Mesenchymal stem cell (in vitro differentiated cells and primary cell): ENCODE results near the gene DCUN1D2.
A peak's percentile ranks its signal among the peaks of the same experiment; 100 is the strongest.
"Not testable (repeated sequence)": the region's sequence is repeated elsewhere in the genome, so short reads cannot be mapped to it uniquely, and the experiment has no call there.

Experiments used
- DNase-seq: peaks from one replicate; pipeline ENCODE4 v3.0.0-alpha.2; 2013
- H2AFZ ChIP-seq: one replicate; pipeline ENCODE4 v1.6.1; 2013; ENCODE audit warnings: low read depth, mild to moderate bottlenecking, control low read depth, inconsistent platforms, low read length, moderate library complexity
- H2AK5ac ChIP-seq: 2 replicates; pipeline ENCODE4 v1.6.1; 2013; ENCODE audit warnings: low read length, moderate library complexity, mild to moderate bottlenecking, inconsistent platforms; ENCODE audit not compliant: severe bottlenecking
- H2BK120ac ChIP-seq: one replicate; pipeline ENCODE4 v1.6.1; 2013; ENCODE audit warnings: low read depth, mild to moderate bottlenecking, inconsistent platforms, low read length, moderate library complexity
- H2BK12ac ChIP-seq, 2 experiments: one replicate each; pipeline ENCODE4 v1.6.1; 2013; ENCODE audit warnings: inconsistent platforms in 2 of 2, low read length in 2 of 2, mild to moderate bottlenecking in 2 of 2, moderate library complexity in 2 of 2, control low read depth in 1 of 2
- H2BK15ac ChIP-seq: one replicate; pipeline ENCODE4 v1.6.1; 2013; ENCODE audit warnings: mild to moderate bottlenecking, low read depth, inconsistent platforms; ENCODE audit not compliant: poor library complexity, severe bottlenecking
- H2BK5ac ChIP-seq: 2 replicates; pipeline ENCODE4 v1.6.1; 2013; ENCODE audit warnings: low read depth, mild to moderate bottlenecking, low read length, control low read depth, inconsistent platforms; ENCODE audit not compliant: poor library complexity, severe bottlenecking
- H3K14ac ChIP-seq, 2 experiments: one replicate each; pipeline ENCODE4 v1.6.1; 2013; ENCODE audit warnings: inconsistent platforms in 2 of 2, low read length in 2 of 2, control low read depth in 1 of 2, mild to moderate bottlenecking in 1 of 2, moderate library complexity in 1 of 2
- H3K18ac ChIP-seq, 2 experiments: one replicate each; pipeline ENCODE4 v1.6.1; 2013; ENCODE audit warnings: inconsistent platforms in 2 of 2, low read length in 2 of 2, control low read depth in 1 of 2, low read depth in 1 of 2, mild to moderate bottlenecking in 1 of 2
- H3K23ac ChIP-seq, 2 experiments: one replicate each; pipeline ENCODE4 v1.6.1; 2013; ENCODE audit warnings: inconsistent platforms in 2 of 2, low read length in 2 of 2, mild to moderate bottlenecking in 2 of 2, moderate library complexity in 2 of 2, control low read depth in 1 of 2
- H3K27ac ChIP-seq: 2 replicates; pipeline ENCODE4 v1.5.1; 2013; ENCODE audit warnings: mild to moderate bottlenecking, moderate library complexity, low read length, control low read depth, inconsistent platforms; ENCODE audit not compliant: poor library complexity, severe bottlenecking
- H3K27me3 ChIP-seq, 2 experiments: 2 replicates each; pipeline versions ENCODE4 v1.6.1 to v1.7.0; 2013; ENCODE audit warnings: low read length in 2 of 2, mild to moderate bottlenecking in 2 of 2, moderate library complexity in 2 of 2, control low read depth in 1 of 2, inconsistent platforms in 1 of 2; ENCODE audit not compliant: control insufficient read depth in 1 of 2, insufficient read depth in 1 of 2
- H3K36me3 ChIP-seq, 2 experiments: 2 replicates each; pipeline versions ENCODE4 v1.6.1 to v1.7.0; 2013; ENCODE audit warnings: low read length in 2 of 2, control low read depth in 1 of 2, inconsistent platforms in 1 of 2, low read depth in 1 of 2, mild to moderate bottlenecking in 1 of 2; ENCODE audit not compliant: insufficient read depth in 2 of 2, control insufficient read depth in 1 of 2
- H3K4ac ChIP-seq, 2 experiments: one replicate each; pipeline ENCODE4 v1.6.1; 2013; ENCODE audit warnings: inconsistent platforms in 2 of 2, low read length in 2 of 2, mild to moderate bottlenecking in 2 of 2, moderate library complexity in 2 of 2, control low read depth in 1 of 2, low read depth in 1 of 2
- H3K4me1 ChIP-seq: 2 replicates; pipeline ENCODE4 v1.6.1; 2013; ENCODE audit warnings: low read depth, low read length, control low read depth; ENCODE audit not compliant: control insufficient read depth, insufficient read depth
- H3K4me2 ChIP-seq: 2 replicates; pipeline ENCODE4 v1.6.1; 2013; ENCODE audit warnings: low read length, mild to moderate bottlenecking, inconsistent platforms; ENCODE audit not compliant: poor library complexity, severe bottlenecking
- H3K4me3 ChIP-seq, 2 experiments: 2 replicates each; pipeline versions ENCODE4 v1.5.1 to v1.7.0; 2013; ENCODE audit warnings: low read length in 2 of 2, mild to moderate bottlenecking in 2 of 2, control low read depth in 1 of 2, low read depth in 1 of 2; ENCODE audit not compliant: insufficient read depth in 1 of 2
- H3K79me1 ChIP-seq: replicated peaks from 2 replicates; pipeline ENCODE4 v1.6.1; 2013; ENCODE audit warnings: mild to moderate bottlenecking, control low read depth, low read length, inconsistent platforms; ENCODE audit not compliant: poor library complexity, severe bottlenecking
- H3K9ac ChIP-seq: 2 replicates; pipeline ENCODE4 v1.7.0; 2013; ENCODE audit warnings: mild to moderate bottlenecking, low read length, moderate library complexity
- H3K9me3 ChIP-seq: 2 replicates; pipeline ENCODE4 v1.7.0; 2013; ENCODE audit warnings: mild to moderate bottlenecking, low read length; ENCODE audit not compliant: control insufficient read depth
- H4K8ac ChIP-seq: one replicate; pipeline ENCODE4 v1.6.1; 2013; ENCODE audit warnings: inconsistent platforms, mild to moderate bottlenecking, low read length, moderate library complexity
- H4K91ac ChIP-seq: one replicate; pipeline ENCODE4 v1.6.1; 2013; ENCODE audit warnings: mild to moderate bottlenecking, low read length, inconsistent platforms
- WGBS: methylation state at CpG from one replicate; pipeline ENCODE4 v1.1.7; 2013; ENCODE audit warnings: mixed read lengths; 5-methylcytosine and 5-hydroxymethylcytosine counted together

Gene DCUN1D2

DNA sequence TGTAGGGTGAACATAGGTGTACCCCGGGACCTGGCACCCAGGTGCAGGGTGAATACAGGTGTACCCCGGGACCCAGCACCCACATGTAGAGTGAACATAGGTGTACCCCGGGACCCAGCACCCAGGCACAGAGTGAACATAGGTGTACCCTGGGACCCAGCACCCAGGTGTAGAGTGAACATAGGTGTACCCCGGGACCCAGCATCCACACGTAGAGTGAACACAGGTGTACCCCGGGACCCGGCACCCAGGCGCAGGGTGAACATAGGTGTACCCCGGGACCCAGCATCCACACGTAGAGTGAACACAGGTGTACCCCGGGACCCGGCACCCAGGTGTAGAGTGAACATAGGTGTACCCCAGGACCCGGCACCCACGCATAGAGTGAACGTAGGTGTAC lies 54.6 kb downstream of the DCUN1D2 start:
- H2BK15ac ChIP-seq, H2BK5ac ChIP-seq, H3K36me3 ChIP-seq, H3K79me1 ChIP-seq, H3K4me1 ChIP-seq, H3K27me3 ChIP-seq, DNase-seq, H3K4me2 ChIP-seq, H3K14ac ChIP-seq, H3K18ac ChIP-seq, H3K9me3 ChIP-seq, H2BK12ac ChIP-seq, H4K91ac ChIP-seq, H3K9ac ChIP-seq, H2AFZ ChIP-seq, H3K27ac ChIP-seq, H4K8ac ChIP-seq, H3K23ac ChIP-seq, H3K4ac ChIP-seq, H2AK5ac ChIP-seq, H2BK120ac ChIP-seq, H3K4me3 ChIP-seq: not testable (repeated sequence)
- 96% methylated on average over 15 of the region's 15 CpGs for WGBS

DNA sequence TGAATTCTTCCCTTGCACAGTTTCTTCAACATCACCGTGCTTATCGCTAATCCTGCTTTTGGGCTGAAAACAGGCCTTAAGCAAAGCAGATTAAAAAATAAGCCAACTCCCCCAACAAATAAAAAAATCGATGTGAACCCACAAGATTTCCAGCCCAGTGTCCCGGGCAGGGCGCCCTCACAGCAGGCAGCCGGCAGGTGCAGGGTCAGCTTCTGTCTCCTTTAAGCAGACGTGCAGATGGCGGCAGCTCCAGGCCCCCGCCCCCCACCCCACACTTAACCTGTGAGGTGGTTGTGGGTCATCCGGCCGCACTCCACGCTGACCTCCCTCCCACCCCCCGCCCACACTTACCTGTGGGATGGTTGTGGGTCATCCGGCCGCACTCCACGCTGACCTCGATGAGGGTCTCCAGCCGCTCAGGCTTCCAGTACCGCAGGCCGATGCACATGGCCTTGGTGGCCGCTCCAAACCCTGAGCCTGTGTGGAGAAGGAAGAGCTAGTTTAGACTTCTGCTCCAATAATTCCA lies 57.1 kb downstream of the DCUN1D2 start:
- H3K27me3 ChIP-seq, result no peaks in the 10 kb centered on the region
- no peak overlapping the region for H3K9ac ChIP-seq
- no peak overlapping the region for H2AK5ac ChIP-seq
- no peak overlapping the region for H2BK5ac ChIP-seq
- H3K9me3 ChIP-seq, result no peaks in the 10 kb centered on the region
- H2BK120ac ChIP-seq, result no peak overlapping the region
- 95% methylated on average over 7 of the region's 21 CpGs for WGBS
- no peak overlapping the region for H3K4ac ChIP-seq
- no peak overlapping the region for H3K23ac ChIP-seq
- H3K4me1 ChIP-seq, result peaks cover 7% of the 10 kb centered on the region
- no peak overlapping the region for H2BK12ac ChIP-seq
- no peak overlapping the region for H4K8ac ChIP-seq
- no peak overlapping the region for H3K4me3 ChIP-seq
- H3K18ac ChIP-seq, result no peak overlapping the region
- no peak overlapping the region for H3K27ac ChIP-seq
- no peak overlapping the region for H2AFZ ChIP-seq
- peaks cover 0 to 12% of the 10 kb centered on the region in 2 experiments for H3K36me3 ChIP-seq
- no peak overlapping the region for H3K14ac ChIP-seq
- H3K79me1 ChIP-seq, result no peaks in the 10 kb centered on the region
- no peak for DNase-seq
- no peak overlapping the region for H4K91ac ChIP-seq
- H3K4me2 ChIP-seq, result no peak overlapping the region
- no peak overlapping the region for H2BK15ac ChIP-seq

DNA sequence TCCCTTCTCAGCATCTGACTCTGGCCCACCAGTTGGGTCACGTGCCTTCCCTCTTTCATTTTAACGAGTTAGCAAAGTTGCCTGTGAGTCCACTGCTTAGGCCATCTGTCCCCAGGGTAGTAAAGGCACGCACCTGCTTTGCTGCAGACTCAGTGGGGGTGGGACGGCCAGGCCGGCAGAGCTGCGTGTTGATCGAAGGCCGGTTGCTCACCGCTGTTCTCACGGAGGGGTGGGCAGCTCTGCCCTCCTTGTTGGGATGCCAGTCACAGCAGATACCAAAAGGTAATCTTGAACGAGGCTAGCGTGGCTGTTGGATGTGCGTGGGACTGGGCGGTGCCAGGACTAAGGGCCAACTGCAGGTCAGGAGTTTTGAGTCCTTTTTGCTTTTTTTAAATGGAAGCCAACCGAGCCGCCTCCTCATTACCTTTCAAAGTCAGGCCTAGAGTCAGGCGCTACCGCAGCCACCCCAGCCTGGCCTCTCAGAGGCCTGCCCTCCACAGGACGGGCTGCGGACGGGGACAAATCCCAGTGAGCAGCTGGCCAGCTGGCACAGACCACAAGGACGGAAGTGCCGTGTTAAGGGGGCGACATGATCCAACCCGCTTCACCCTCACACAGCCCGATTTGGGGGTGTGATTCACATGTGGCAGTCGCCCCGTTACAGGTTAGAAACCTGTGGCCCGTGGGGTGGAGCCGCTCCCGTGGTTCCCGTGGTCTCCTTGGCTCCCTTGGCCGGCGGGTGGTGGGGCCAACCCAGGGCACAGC lies 57.8 kb downstream of the DCUN1D2 start:
- Histone ChIP-seq H3K36me3 (peaks cover 0 to 13% of the 10 kb centered on the region in 2 experiments), H2BK12ac (no peak overlapping the region), H3K79me1 (no peaks in the 10 kb centered on the region), H2AK5ac (no peak overlapping the region), H2BK120ac (no peak overlapping the region), H3K23ac (no peak overlapping the region), H3K27ac (no peak overlapping the region), H4K91ac (no peak overlapping the region), H2BK5ac (no peak overlapping the region), H3K4me3 (no peak overlapping the region), H2AFZ (no peak overlapping the region), H3K9me3 (no peaks in the 10 kb centered on the region), H3K27me3 (no peaks in the 10 kb centered on the region), H3K14ac (peak overlapping the region in 1 of 2 experiments; percentile 23), H2BK15ac (no peak overlapping the region), H3K18ac (no peak overlapping the region), H3K4ac (no peak overlapping the region), H3K9ac (no peak overlapping the region), H4K8ac (no peak overlapping the region), H3K4me1 (peaks cover 7% of the 10 kb centered on the region), H3K4me2 (no peak overlapping the region)
- 90% methylated on average over 34 of the region's 34 CpGs for WGBS
- DNase-seq, result no peak

DNA sequence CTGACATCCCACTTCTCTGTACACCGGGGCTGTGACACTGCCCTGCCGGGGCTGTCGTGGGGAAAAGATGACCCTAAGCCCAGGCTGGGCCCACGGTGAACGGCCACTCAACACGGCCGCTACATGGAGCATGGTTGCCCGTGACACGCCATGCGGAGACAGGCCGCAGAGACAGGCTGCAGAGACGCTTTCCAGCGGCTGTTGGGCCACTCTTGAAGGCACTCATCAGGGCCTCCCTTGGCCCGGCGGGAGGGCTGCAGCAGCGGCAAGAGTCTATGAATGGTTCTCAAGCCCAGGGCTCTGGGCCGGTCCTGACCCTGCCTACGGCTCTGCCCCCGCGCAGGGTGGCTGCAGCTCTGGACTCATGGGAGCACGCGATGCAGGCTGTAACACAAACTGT lies 59.3 kb downstream of the DCUN1D2 start:
- no peak overlapping the region for H3K4me3 ChIP-seq
- H3K4ac ChIP-seq, result no peak overlapping the region
- H3K9ac ChIP-seq, result no peak overlapping the region

More for the DNA sequence above, 59.3 kb downstream of the DCUN1D2 start:
- H2AK5ac ChIP-seq, result no peak overlapping the region
- H3K4me1 ChIP-seq, result peaks cover 3% of the 10 kb centered on the region
- H2BK5ac ChIP-seq, result no peak overlapping the region
- H3K14ac ChIP-seq, result no peak overlapping the region
- H2AFZ ChIP-seq, result no peak overlapping the region
- H4K8ac ChIP-seq, result no peak overlapping the region
- no peaks in the 10 kb centered on the region for H3K27me3 ChIP-seq
- no peaks in the 10 kb centered on the region for H3K79me1 ChIP-seq
- no peak overlapping the region for H2BK12ac ChIP-seq
- H3K18ac ChIP-seq, result no peak overlapping the region
- H3K36me3 ChIP-seq, result peaks cover 0 to 12% of the 10 kb centered on the region in 2 experiments
- 90% methylated on average over 20 of the region's 22 CpGs for WGBS
- H2BK120ac ChIP-seq, result no peak overlapping the region
- H4K91ac ChIP-seq, result no peak overlapping the region
- H2BK15ac ChIP-seq, result no peak overlapping the region
- H3K4me2 ChIP-seq, result no peak overlapping the region
- no peak for DNase-seq
- H3K27ac ChIP-seq, result no peak overlapping the region
- no peak overlapping the region for H3K23ac ChIP-seq
- H3K9me3 ChIP-seq, result no peaks in the 10 kb centered on the region
